NCI-H82 treated with DMSO at 0.1 percent for 48 hours (cell line): ENCODE measurements around the gene AMHR2.
"Not testable (repeated sequence)": the region's sequence is repeated elsewhere in the genome, so short reads cannot be mapped to it uniquely, and the experiment has no call there.

Source experiments
- DNase-seq: peaks from one replicate; lab custom pipeline; 2025; ENCODE audit not compliant: unreplicated experiment; lab: John Stamatoyannopoulos, UW

AMHR2 gene

DNA sequence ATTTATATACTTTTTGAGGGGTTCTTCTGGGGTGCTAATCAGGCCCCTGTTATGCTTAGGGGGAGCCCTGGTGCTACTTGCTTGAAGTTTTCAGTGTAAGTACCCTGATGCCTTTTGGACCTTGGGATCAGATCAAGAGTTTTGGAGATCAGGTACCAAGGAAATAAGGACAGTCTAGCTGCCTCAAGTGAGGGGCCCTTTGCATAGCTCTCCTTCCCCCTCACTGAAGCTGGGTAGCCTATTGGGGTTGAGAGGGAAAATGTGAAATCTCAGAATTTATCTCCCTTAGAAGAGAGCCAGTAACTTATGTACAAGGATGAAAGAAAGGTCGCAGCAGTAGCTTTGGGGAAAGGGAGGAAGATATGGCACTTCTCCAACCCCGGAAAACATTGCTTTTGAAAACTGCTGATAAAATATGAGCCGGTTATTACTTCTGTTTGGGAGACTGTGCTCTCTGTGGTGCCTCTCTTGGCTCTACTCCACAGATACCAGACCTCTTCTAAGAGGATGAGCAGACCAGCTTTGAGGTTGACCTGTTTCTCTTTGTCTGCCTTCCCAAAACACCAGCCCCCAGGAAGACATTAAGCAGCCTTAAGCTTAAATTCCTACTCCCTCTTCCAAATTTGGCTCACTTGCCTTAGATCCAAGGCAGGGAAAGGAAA is 8.8 kb upstream of the AMHR2 start:
- peak; percentile 79 for DNase-seq

DNA sequence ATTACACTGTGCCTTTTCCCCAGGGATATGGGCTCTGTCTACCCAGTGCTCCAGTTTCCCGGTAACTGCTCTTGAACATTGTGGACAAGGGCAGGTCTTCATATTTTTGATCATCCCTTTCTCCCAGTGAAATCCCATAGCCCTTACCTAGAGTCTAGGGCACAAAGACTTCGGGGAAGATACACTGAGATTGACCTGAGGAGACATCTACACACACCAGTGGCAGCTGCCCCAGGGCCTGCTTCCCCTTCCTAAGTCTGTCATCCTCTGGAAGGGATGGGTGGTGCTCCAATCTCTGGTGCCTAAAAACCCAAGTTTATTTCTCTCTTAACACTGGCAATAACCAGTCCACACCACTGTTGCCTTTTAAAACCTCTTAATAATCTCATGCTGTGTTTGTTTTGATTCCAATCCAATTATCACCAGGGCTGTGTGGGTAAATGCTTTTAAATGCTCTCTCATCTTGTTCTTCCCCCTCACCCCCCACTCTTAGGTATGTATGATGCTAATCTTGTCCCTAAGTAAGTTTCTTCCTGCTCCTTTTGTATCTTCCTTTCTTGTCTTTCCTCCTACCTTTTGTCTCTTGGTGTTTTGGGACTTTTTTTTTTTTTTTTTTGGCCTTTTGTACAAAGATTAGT is 7.8 kb upstream of the AMHR2 start:
- peak; percentile 96 for DNase-seq

GRCh38 chr12:53417291-53417816 is 6.3 kb upstream of the AMHR2 start:
- not testable (repeated sequence) for DNase-seq

DNA sequence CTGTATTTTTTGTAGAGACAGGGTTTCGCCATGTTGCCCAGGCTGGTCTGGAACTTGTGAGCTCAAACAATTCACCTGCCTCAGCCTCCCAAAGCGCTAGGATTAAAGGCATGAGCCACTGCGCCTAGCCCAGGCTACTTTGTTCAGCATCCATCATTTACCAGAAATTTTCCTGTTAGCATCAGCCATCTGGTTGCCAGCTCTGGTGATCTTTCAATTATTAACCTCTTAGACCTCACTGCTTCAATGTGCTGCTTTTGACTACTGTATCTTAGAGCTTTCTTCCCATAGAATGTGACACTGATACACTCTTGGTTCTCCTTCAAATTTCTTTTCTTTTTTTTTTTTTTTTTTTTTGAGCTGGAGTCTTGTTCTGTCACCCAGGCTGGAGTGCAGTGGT is 5.4 kb upstream of the AMHR2 start:
- DNase-seq, result no peak

DNA sequence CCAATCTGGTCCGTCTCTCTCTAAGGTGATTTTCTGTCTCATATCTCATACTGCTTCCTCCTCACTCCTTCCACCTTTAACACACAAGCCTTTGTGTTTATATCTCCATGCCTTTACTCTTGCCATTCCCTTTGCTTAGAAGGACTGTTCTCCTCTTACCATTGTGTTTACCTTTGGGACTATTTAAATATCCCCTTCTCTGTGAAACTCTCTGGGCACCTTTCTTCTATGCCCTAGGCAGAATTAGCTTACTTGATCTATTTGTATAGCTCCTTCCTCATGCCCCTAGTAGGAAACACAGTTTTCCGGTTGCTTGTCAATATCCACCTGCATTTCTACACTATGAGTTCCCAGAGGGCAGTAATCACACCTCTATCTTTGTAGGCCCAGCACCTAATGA is 3.9 kb upstream of the AMHR2 start:
- DNase-seq, result no peak

GRCh38 chr12:53422247-53422646 is 1.4 kb upstream of the AMHR2 start:
- DNase-seq, result not testable (repeated sequence)

GRCh38 chr12:53424626-53425514 is 1.2 kb downstream of the AMHR2 start:
- no peak for DNase-seq

GRCh38 chr12:53425515-53426150 is 2.0 kb downstream of the AMHR2 start:
- DNase-seq, result no peak

- no peak for DNase-seq
These were observed 4.4 kb downstream of the AMHR2 start for GRCh38 chr12:53427905-53428594.

DNA sequence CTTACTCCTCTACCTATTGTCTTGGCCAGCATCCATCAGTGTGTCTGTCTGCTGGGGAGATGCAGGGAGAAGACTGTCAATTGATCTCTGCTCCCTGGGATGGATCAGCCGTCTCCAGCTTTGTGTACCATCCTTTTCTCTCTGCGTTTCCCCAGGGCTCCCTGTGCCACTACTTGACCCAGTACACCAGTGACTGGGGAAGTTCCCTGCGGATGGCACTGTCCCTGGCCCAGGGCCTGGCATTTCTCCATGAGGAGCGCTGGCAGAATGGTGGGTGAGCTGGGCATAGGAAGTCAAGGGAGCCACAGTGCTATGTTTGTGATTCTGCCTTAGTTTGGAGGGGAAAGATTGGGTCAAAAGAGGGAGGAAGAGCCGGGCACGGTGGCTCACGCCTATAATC is 5.1 kb downstream of the AMHR2 start:
- no peak for DNase-seq

- DNase-seq, result no peak
These were observed 6.5 kb downstream of the AMHR2 start for GRCh38 chr12:53430116-53430515.

GRCh38 chr12:53431187-53431586 is 7.5 kb downstream of the AMHR2 start:
- no peak for DNase-seq

- DNase-seq, result not testable (repeated sequence)
These were observed 11.7 kb downstream of the AMHR2 start for GRCh38 chr12:53435326-53435725.

DNA sequence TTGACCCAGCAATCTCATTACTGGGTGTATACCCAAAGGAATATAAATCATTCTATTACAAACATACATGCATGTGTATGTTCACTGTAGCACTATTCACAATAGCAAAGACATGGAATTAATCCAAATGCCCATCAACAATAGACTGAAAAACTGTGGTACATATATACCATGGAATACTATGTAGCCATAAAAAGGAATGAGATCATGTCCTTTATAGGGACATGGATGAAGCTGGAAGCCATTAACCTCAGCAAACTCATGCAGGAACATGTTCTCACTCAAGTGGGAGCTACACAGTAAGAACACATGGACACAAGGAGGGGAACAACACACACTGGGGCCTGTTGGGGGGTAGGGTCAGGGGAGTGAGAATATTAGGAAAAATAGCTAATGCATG is 15.9 kb downstream of the AMHR2 start:
- DNase-seq, result not testable (repeated sequence)

GRCh38 chr12:53441040-53441833 is 17.6 kb downstream of the AMHR2 start, which contains the start of gene PRR13:
TSS of gene PRR13 (plus strand) at chr12:53441734. CDS start at chr12:53442715, 981 bp downstream.
- DNase-seq, result peak; percentile 99

GRCh38 chr12:53443955-53444354 is 20.3 kb downstream of the AMHR2 start:
- DNase-seq, result no peak

GRCh38 chr12:53444593-53445325 is 21.1 kb downstream of the AMHR2 start:
- not testable (repeated sequence) for DNase-seq

DNA sequence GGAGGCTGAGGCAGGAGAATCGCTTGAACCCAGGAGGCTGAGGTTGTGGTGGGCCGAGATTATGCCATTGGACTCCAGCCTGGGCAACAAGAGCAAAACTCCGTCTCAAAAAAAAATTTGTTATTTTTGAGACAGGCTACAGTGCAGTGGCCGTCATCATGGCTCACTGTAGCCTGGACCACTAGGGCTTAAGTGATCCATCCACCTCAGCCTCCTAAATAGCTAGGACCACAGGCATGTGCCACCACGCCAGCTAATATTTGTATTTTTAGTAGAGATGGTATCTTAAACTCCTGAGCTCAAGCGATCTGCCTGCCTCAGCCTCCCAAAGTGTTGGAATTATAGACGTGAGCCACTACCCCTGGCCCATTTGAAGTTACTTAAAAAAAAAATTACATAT is 27.3 kb downstream of the AMHR2 start:
- no peak for DNase-seq

- peak; percentile 99 for DNase-seq
These were observed 28.1 kb downstream of the AMHR2 start, which contains the start of gene PCBP2 for GRCh38 chr12:53451661-53452158. TSS of gene PCBP2 (plus strand) at chr12:53452102. CDS start at chr12:53454801, 2,699 bp downstream.
